HCT116 (cell line): ENCODE measurements around the gene ZBTB24.

ENCODE experiments used
- ATF3 ChIP-seq: IDR thresholded peaks from 2 replicates; pipeline ENCODE4 v1.6.1; 2012
- CEBPB ChIP-seq: IDR thresholded peaks from 2 replicates; pipeline ENCODE4 v1.6.1; 2012; ENCODE audit warnings: low read depth
- EZH2 ChIP-seq: fragments of 200-600 bp; sonication (generic); IDR thresholded peaks from 2 replicates; pipeline ENCODE4 v1.6.1; 2017; ENCODE audit warnings: antibody characterized with exemption, mixed run types
- EZH2phosphoT487 ChIP-seq: fragments of 200-600 bp; IDR thresholded peaks from 2 replicates; pipeline ENCODE4 v1.6.1; 2018; ENCODE audit warnings: antibody characterized with exemption, borderline replicate concordance
- FOSL1 ChIP-seq: IDR thresholded peaks from 2 replicates; pipeline ENCODE4 v1.6.1; 2012; ENCODE audit warnings: low read depth
- POLR2A ChIP-seq: IDR thresholded peaks from 2 replicates; pipeline ENCODE4 v1.7.0; 2011; ENCODE audit warnings: borderline replicate concordance; ENCODE audit not compliant: insufficient read depth, insufficient read length; ENCODE audit errors: extremely low read depth
- SIN3A ChIP-seq: IDR thresholded peaks from 2 replicates; pipeline ENCODE4 v1.6.1; 2012; ENCODE audit warnings: low read depth
- TCF7L2 ChIP-seq: IDR thresholded peaks from 2 replicates; pipeline ENCODE4 v1.7.0; 2011; ENCODE audit warnings: borderline replicate concordance, inconsistent platforms; ENCODE audit not compliant: insufficient read depth, insufficient read length; ENCODE audit errors: extremely low read depth
- YY1 ChIP-seq: IDR thresholded peaks from 2 replicates; pipeline ENCODE4 v1.6.1; 2011; ENCODE audit warnings: low read length, low read depth, moderate library complexity, mild to moderate bottlenecking; ENCODE audit not compliant: insufficient replicate concordance; ENCODE audit errors: extremely low read depth
- ZNF274 ChIP-seq: fragments of 200-500 bp; sonication (Bioruptor generic); IDR thresholded peaks from 2 replicates; pipeline ENCODE4 v1.6.1; 2014; ENCODE audit warnings: mild to moderate bottlenecking, low read depth, low read length, inconsistent platforms
- TF ChIP-seq, protein P1 (sequence below), 3 experiments: fragments of 200-600 bp in 1 of 3; sonication (generic) in 1 of 3; IDR thresholded peaks in 2 of 3; conservative IDR thresholded peaks in 1 of 3; 2 replicates each; pipeline ENCODE4 v1.5.1; 2012 to 2017; ENCODE audit warnings: low read depth in 2 of 3, low read length in 2 of 3, antibody characterized with exemption in 1 of 3, borderline replicate concordance in 1 of 3, control low read depth in 1 of 3, mild to moderate bottlenecking in 1 of 3, mixed read lengths in 1 of 3, mixed run types in 1 of 3, moderate library complexity in 1 of 3; ENCODE audit not compliant: insufficient read depth in 1 of 3

DNA sequence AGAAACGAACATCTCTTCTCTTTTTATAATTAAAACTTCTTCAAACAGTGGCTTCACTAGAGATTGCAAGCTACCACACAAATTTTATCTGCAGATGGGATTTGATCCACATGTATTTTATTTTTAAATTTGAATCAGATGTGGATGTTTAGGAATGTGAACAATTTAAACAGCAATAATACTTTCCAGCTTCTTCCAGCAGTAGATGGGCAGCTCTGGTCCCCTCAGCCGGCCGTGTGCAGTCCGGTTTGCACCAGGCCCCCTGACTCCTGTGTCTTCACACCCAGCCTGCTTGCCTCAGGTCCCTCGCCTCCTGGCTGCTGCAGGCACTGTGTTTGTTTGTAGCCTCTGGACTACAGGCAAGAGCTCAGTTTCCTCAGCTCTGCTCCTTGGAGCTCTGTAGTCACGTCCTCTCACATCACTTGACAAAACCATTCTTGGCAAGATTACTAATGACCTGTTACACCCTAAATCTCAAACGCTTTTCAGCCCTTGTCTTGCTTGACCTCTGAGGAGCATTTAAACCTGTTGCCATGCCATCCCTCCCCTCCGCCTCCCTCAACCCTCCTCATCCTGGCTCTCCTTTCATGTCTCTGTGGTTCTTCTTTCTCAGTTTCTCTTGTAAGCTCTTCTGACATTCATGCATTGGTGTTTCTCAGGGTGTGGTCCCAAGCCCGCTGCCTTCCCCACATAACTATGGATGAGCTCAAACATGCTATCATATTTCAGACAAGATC, 13.2 kb upstream of the ZBTB24 start:
- TF ChIP-seq, protein P1, sequence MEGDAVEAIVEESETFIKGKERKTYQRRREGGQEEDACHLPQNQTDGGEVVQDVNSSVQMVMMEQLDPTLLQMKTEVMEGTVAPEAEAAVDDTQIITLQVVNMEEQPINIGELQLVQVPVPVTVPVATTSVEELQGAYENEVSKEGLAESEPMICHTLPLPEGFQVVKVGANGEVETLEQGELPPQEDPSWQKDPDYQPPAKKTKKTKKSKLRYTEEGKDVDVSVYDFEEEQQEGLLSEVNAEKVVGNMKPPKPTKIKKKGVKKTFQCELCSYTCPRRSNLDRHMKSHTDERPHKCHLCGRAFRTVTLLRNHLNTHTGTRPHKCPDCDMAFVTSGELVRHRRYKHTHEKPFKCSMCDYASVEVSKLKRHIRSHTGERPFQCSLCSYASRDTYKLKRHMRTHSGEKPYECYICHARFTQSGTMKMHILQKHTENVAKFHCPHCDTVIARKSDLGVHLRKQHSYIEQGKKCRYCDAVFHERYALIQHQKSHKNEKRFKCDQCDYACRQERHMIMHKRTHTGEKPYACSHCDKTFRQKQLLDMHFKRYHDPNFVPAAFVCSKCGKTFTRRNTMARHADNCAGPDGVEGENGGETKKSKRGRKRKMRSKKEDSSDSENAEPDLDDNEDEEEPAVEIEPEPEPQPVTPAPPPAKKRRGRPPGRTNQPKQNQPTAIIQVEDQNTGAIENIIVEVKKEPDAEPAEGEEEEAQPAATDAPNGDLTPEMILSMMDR (IDR thresholded peaks at IDR 0.05 in 2 of 3, conservative IDR thresholded peaks at IDR 0.05 in 1 of 3; ENCODE audit: borderline replicate concordance in 1 of 3, insufficient read depth in 1 of 3, low read depth in 2 of 3, low read length in 2 of 3) = no peak
- TF ChIP-seq POLR2A (no peak), ZNF274 (no peak), ATF3 (no peak), EZH2 (no peak), SIN3A (no peak), FOSL1 (no peak), CEBPB (no peak), TCF7L2 (no peak), EZH2phosphoT487 (no peak), YY1 (no peak)
